SU-DHL-6 (cell line): ENCODE results near the gene ETDC.

Experiments
- H2AFZ ChIP-seq: fragments of 200-600 bp; sonication (generic); 2 replicates; pipeline ENCODE4 v1.6.1; 2014; ENCODE audit warnings: low read depth, mild to moderate bottlenecking, moderate library complexity, mixed read lengths, antibody characterized with exemption, low read length; ENCODE audit not compliant: severe bottlenecking
- H3F3A ChIP-seq: fragments of 200-600 bp; shearing (Covaris generic); 2 replicates; pipeline ENCODE4 v1.6.0; 2016; ENCODE audit warnings: antibody characterized with exemption, mild to moderate bottlenecking; ENCODE audit not compliant: insufficient read depth
- H3K27ac ChIP-seq: fragments of 200-600 bp; sonication (generic); 2 replicates; pipeline ENCODE4 v1.5.1; 2016; ENCODE audit warnings: low read depth, mild to moderate bottlenecking, low read length, moderate library complexity, mixed read lengths
- H3K27me3 ChIP-seq: fragments of 200-600 bp; sonication (generic), shearing (Covaris generic); 2 replicates; pipeline ENCODE4 v1.6.0; 2014; ENCODE audit warnings: mild to moderate bottlenecking, low read length
- H3K36me3 ChIP-seq: fragments of 200-600 bp; sonication (generic); 2 replicates; pipeline ENCODE4 v1.6.1; 2014; ENCODE audit warnings: mild to moderate bottlenecking, low read length, mixed read lengths
- H3K4me2 ChIP-seq: fragments of 300-600, 200-600 bp; shearing (Covaris generic), sonication (generic); 2 replicates; pipeline ENCODE4 v1.6.0; 2014; ENCODE audit warnings: low read length, low read depth, mild to moderate bottlenecking; ENCODE audit not compliant: poor library complexity, severe bottlenecking
- H3K4me3 ChIP-seq: fragments of 200-600 bp; sonication (generic); 2 replicates; pipeline ENCODE4 v1.5.1; 2014; ENCODE audit warnings: antibody characterized with exemption, low read length, mild to moderate bottlenecking, mixed read lengths; ENCODE audit not compliant: insufficient read depth, poor library complexity, severe bottlenecking
- H3K79me2 ChIP-seq: fragments of 200-600 bp; sonication (generic); 2 replicates; pipeline ENCODE4 v1.6.1; 2014; ENCODE audit warnings: mild to moderate bottlenecking, low read length, moderate library complexity; ENCODE audit not compliant: insufficient read depth
- H3K9ac ChIP-seq: fragments of 200-600 bp; sonication (generic); 2 replicates; pipeline ENCODE4 v1.7.0; 2014; ENCODE audit warnings: mild to moderate bottlenecking, low read length
- H3K9me2 ChIP-seq: fragments of 200-600 bp; sonication (generic); replicated peaks from 2 replicates; pipeline ENCODE4 v1.6.1; 2014; ENCODE audit warnings: low read length; ENCODE audit not compliant: insufficient read depth
- H3K9me3 ChIP-seq: fragments of 200-600 bp; sonication (generic); 2 replicates; pipeline ENCODE4 v1.6.1; 2014; ENCODE audit warnings: low read length, mixed read lengths; ENCODE audit not compliant: insufficient read depth
- H4K20me1 ChIP-seq: fragments of 200-600 bp; sonication (generic); 2 replicates; pipeline ENCODE4 v1.6.1; 2014; ENCODE audit warnings: low read depth, mild to moderate bottlenecking, antibody characterized with exemption, low read length, moderate library complexity, mixed read lengths
- EZH2phosphoT487 ChIP-seq: fragments of 200-600 bp; sonication (generic), shearing (Covaris generic); conservative IDR thresholded peaks from 2 replicates; pipeline ENCODE4 v1.6.1; 2018; ENCODE audit warnings: mild to moderate bottlenecking, antibody characterized with exemption, low read length, moderate library complexity, mixed read lengths
- TF ChIP-seq, protein P1 (sequence below): fragments of 200-600 bp; sonication (generic); IDR thresholded peaks from one replicate; pipeline ENCODE4 v1.5.1; 2017; ENCODE audit warnings: antibody characterized with exemption, mild to moderate bottlenecking, low read length, moderate library complexity; ENCODE audit not compliant: insufficient read depth, poor library complexity, severe bottlenecking

The ETDC gene

DNA sequence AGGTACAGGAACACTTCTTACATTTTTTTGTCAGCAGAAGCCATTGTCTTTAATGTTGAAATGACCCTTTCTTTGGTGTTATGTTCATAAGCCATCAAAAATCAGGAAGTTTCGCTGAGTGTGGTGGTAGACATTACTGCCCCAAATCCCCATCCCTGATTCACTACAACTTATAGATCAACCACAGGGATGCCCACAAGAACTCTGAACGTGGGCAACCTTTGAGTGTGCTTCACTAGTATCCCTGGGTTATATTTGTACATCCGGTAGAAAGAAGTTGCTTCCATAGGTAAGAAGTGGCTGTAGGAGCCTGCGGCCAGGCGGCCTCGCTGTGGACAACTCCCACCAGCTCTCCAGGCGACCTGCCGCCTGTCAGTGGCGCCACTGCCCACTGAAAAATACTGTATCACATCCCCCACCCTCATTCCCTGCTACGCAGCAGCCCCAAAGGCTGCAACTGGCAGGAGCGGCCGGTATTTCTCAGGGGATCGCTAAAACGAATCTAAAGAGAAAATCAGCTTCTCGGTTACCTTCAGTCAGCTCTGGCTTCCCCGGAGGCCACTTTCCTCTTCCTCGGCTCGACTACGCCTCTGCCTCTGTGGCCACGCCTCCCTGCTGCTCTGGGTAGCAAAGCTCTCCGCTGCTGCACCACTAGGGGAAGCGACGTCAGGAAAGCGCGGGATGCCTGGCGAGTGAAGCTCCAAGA, 13.9 kb upstream of the ETDC start:
- peak overlapping the region; percentile 40 for H2AFZ ChIP-seq
- no peaks in the 10 kb centered on the region for H3K9me2 ChIP-seq
- peaks cover 3% of the 10 kb centered on the region; the same call in 1 of the 2 replicates for H3K36me3 ChIP-seq
- no peak overlapping the region for H3K27ac ChIP-seq
- no peaks in the 10 kb centered on the region for H3K9me3 ChIP-seq
- no peaks in the 10 kb centered on the region for H3K27me3 ChIP-seq
- no peaks in the 10 kb centered on the region for H3F3A ChIP-seq
- peak overlapping the region; percentile 57 for H3K4me2 ChIP-seq
- no peaks in the 10 kb centered on the region for H4K20me1 ChIP-seq
- no peaks in the 10 kb centered on the region for H3K79me2 ChIP-seq
- peak overlapping the region; percentile 48 for H3K9ac ChIP-seq
- no peak for TF ChIP-seq EZH2phosphoT487
- TF ChIP-seq, protein P1, sequence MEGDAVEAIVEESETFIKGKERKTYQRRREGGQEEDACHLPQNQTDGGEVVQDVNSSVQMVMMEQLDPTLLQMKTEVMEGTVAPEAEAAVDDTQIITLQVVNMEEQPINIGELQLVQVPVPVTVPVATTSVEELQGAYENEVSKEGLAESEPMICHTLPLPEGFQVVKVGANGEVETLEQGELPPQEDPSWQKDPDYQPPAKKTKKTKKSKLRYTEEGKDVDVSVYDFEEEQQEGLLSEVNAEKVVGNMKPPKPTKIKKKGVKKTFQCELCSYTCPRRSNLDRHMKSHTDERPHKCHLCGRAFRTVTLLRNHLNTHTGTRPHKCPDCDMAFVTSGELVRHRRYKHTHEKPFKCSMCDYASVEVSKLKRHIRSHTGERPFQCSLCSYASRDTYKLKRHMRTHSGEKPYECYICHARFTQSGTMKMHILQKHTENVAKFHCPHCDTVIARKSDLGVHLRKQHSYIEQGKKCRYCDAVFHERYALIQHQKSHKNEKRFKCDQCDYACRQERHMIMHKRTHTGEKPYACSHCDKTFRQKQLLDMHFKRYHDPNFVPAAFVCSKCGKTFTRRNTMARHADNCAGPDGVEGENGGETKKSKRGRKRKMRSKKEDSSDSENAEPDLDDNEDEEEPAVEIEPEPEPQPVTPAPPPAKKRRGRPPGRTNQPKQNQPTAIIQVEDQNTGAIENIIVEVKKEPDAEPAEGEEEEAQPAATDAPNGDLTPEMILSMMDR, result no peak
- H3K4me3 ChIP-seq, result peak overlapping the region; percentile 57

DNA sequence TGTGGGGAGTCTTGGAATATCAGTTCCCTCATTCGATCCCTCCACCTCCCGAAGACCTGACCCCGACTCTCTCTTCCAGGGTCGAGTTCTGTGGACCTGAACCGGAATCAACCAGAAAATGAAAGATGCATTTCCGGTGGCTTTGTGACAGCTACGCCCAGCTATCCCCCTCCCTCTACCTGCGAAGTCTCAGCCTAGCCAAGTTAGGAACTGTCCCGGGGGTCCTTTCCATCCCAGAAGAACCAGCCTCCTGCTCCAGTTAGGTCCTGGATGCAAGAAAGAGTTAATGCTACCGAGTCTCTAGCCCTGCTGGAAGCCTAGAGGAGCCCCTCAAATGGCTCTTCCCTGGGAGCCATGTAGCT, 13.4 kb upstream of the ETDC start:
- peak overlapping the region; percentile 57 for H3K4me2 ChIP-seq
- H3K9me3 ChIP-seq, result no peaks in the 10 kb centered on the region
- H2AFZ ChIP-seq, result peak overlapping the region; percentile 40

DNA sequence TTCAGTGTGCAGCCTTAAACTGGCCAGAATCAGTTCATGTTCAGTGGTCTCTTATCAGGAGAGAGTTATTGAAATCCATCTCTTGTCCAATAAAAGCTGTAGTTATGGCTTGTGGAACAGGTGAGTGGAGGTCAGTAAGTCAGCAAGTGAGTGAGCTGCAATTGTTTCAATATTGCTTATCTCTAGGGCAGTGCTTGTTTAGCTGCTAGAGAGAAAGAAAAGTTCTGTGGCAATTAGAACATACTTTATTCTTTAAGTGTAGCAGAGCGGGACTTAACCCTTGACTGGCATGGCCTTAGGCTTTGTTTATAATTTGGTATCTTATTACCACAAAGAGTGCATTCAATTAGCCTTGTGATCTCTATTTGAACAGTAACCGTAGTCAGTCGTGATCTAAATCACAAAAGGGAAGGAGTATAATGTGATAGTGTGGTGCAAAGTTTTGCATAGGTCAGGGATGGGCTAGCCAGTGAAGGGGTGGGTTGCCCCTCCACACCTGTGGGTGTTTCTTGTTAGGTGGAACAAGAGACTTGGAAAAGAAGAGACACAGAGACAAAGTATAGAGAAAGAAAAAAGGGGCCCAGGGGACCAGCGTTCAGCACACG, 6.9 kb upstream of the ETDC start:
- Histone ChIP-seq H3F3A (no peaks in the 10 kb centered on the region), H3K4me3 (no peak overlapping the region), H3K27me3 (no peaks in the 10 kb centered on the region), H3K27ac (no peak overlapping the region), H3K36me3 (no peaks in the 10 kb centered on the region), H2AFZ (no peak overlapping the region), H3K9me2 (no peaks in the 10 kb centered on the region), H3K79me2 (no peaks in the 10 kb centered on the region), H4K20me1 (no peaks in the 10 kb centered on the region), H3K4me2 (no peak overlapping the region), H3K9me3 (no peaks in the 10 kb centered on the region), H3K9ac (no peak overlapping the region)
- TF ChIP-seq EZH2phosphoT487, result no peak
- TF ChIP-seq, protein P1, result no peak

More for the DNA sequence above, 13.4 kb upstream of the ETDC start:
- peak overlapping the region; percentile 48 for H3K9ac ChIP-seq
- no peaks in the 10 kb centered on the region for H3K9me2 ChIP-seq
- no peak overlapping the region for H3K27ac ChIP-seq
- H3F3A ChIP-seq, result no peaks in the 10 kb centered on the region
- H3K4me3 ChIP-seq, result peak overlapping the region; percentile 57
- no peak for TF ChIP-seq EZH2phosphoT487
- TF ChIP-seq, protein P1, result no peak
- H4K20me1 ChIP-seq, result no peaks in the 10 kb centered on the region
- no peaks in the 10 kb centered on the region for H3K36me3 ChIP-seq
- H3K27me3 ChIP-seq, result no peaks in the 10 kb centered on the region
- H3K79me2 ChIP-seq, result no peaks in the 10 kb centered on the region
